MM.1S (cell line): ENCODE results near the gene KLHL7.

Experiments
- EZH2 ChIP-seq: fragments of 300-600 bp; sonication (generic); optimal IDR thresholded peaks from 2 replicates; pipeline ENCODE3; 2017; ENCODE audit warnings: low read depth, mild to moderate bottlenecking, antibody characterized with exemption, low read length, mixed read lengths
- EZH2phosphoT487 ChIP-seq: fragments of 300-600 bp; sonication (generic); IDR thresholded peaks from 2 replicates; pipeline ENCODE4 v1.6.1; 2018; ENCODE audit warnings: antibody characterized with exemption, low read length
- TF ChIP-seq, protein P1 (sequence below): fragments of 300-600 bp; sonication (generic); IDR thresholded peaks from 2 replicates; pipeline ENCODE4 v1.5.1; 2016; ENCODE audit warnings: antibody characterized with exemption, low read length, mixed read lengths

DNA sequence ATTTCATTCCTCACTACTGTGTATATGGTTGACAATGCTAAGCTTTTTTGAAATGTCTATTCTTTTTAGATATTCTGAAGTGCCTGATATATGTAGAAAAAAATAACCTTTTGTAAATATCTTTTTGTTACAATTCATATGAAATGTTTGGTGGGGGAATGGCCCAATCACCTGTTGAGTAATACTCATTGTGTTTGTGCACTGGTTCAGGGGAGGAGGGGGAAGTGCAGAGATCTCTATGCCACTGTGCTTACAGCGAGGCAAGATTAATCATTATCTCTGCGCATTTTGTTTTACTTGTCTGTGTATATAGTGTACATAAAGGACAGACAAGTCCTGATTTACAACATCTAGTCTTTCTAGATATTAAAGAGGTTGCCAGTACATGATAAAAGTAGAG is 101.4 kb downstream of the KLHL7 start:
- TF ChIP-seq, protein P1, sequence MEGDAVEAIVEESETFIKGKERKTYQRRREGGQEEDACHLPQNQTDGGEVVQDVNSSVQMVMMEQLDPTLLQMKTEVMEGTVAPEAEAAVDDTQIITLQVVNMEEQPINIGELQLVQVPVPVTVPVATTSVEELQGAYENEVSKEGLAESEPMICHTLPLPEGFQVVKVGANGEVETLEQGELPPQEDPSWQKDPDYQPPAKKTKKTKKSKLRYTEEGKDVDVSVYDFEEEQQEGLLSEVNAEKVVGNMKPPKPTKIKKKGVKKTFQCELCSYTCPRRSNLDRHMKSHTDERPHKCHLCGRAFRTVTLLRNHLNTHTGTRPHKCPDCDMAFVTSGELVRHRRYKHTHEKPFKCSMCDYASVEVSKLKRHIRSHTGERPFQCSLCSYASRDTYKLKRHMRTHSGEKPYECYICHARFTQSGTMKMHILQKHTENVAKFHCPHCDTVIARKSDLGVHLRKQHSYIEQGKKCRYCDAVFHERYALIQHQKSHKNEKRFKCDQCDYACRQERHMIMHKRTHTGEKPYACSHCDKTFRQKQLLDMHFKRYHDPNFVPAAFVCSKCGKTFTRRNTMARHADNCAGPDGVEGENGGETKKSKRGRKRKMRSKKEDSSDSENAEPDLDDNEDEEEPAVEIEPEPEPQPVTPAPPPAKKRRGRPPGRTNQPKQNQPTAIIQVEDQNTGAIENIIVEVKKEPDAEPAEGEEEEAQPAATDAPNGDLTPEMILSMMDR, result no peak
- TF ChIP-seq EZH2phosphoT487, result no peak
- TF ChIP-seq EZH2, result no peak
